Measurements from ENCODE around the gene UMAD1.
"Not testable (repeated sequence)": the region's sequence is repeated elsewhere in the genome, so short reads cannot be mapped to it uniquely, and the experiment has no call there.

Gene UMAD1

GRCh38 chr7:7675686-7676085 lies 35.1 kb downstream of the UMAD1 start:
- Histone ChIP-seq H3K9ac (ENCODE audit: low read depth, low read length) (no peak overlapping the region), H3K4me1 (ENCODE audit: control insufficient read depth, insufficient read depth, low read length) (no peaks in the 10 kb centered on the region), H3K9me3 (ENCODE audit: control insufficient read depth, insufficient read depth, low read length) (no peaks in the 10 kb centered on the region), H3K36me3 (ENCODE audit: control insufficient read depth, insufficient read depth, low read length) (peaks cover 2% of the 10 kb centered on the region), H3K27me3 (ENCODE audit: control insufficient read depth, insufficient read depth, low read length) (no peaks in the 10 kb centered on the region), H3K4me3 (ENCODE audit: low read depth, low read length) (no peak overlapping the region)

GRCh38 chr7:7679640-7680039 lies 39.1 kb downstream of the UMAD1 start:
- H3K27me3 ChIP-seq (ENCODE audit: control insufficient read depth, insufficient read depth, low read length); H3K36me3 ChIP-seq (ENCODE audit: control insufficient read depth, insufficient read depth, low read length); H3K9me3 ChIP-seq (ENCODE audit: control insufficient read depth, insufficient read depth, low read length); H3K9ac ChIP-seq (ENCODE audit: low read depth, low read length); H3K4me3 ChIP-seq (ENCODE audit: low read depth, low read length); H3K4me1 ChIP-seq (ENCODE audit: control insufficient read depth, insufficient read depth, low read length): not testable (repeated sequence)

- H3K9ac ChIP-seq (ENCODE audit: low read depth, low read length) = no peak overlapping the region
- H3K4me1 ChIP-seq (ENCODE audit: control insufficient read depth, insufficient read depth, low read length) = no peaks in the 10 kb centered on the region
- H3K4me3 ChIP-seq (ENCODE audit: low read depth, low read length) = no peak overlapping the region
These were observed 40.8 kb downstream of the UMAD1 start for GRCh38 chr7:7681191-7681935.

GRCh38 chr7:7681936-7682329 lies 41.4 kb downstream of the UMAD1 start:
- H3K4me1 ChIP-seq (ENCODE audit: control insufficient read depth, insufficient read depth, low read length) = no peaks in the 10 kb centered on the region
- H3K9ac ChIP-seq (ENCODE audit: low read depth, low read length) = no peak overlapping the region
- no peaks in the 10 kb centered on the region for H3K9me3 ChIP-seq (ENCODE audit: control insufficient read depth, insufficient read depth, low read length)
- H3K27me3 ChIP-seq (ENCODE audit: control insufficient read depth, insufficient read depth, low read length) = no peaks in the 10 kb centered on the region
- no peak overlapping the region for H3K4me3 ChIP-seq (ENCODE audit: low read depth, low read length)
- H3K36me3 ChIP-seq (ENCODE audit: control insufficient read depth, insufficient read depth, low read length) = no peaks in the 10 kb centered on the region

More at GRCh38 chr7:7681191-7681935, 40.8 kb downstream of the UMAD1 start:
- Histone ChIP-seq H3K27me3 (ENCODE audit: control insufficient read depth, insufficient read depth, low read length) (no peaks in the 10 kb centered on the region), H3K9me3 (ENCODE audit: control insufficient read depth, insufficient read depth, low read length) (no peaks in the 10 kb centered on the region), H3K36me3 (ENCODE audit: control insufficient read depth, insufficient read depth, low read length) (no peaks in the 10 kb centered on the region)

- H3K36me3 ChIP-seq (ENCODE audit: control insufficient read depth, insufficient read depth, low read length) = no peaks in the 10 kb centered on the region
- H3K9ac ChIP-seq (ENCODE audit: low read depth, low read length) = no peak overlapping the region
- H3K27me3 ChIP-seq (ENCODE audit: control insufficient read depth, insufficient read depth, low read length) = no peaks in the 10 kb centered on the region
- H3K4me1 ChIP-seq (ENCODE audit: control insufficient read depth, insufficient read depth, low read length) = no peaks in the 10 kb centered on the region
- no peaks in the 10 kb centered on the region for H3K9me3 ChIP-seq (ENCODE audit: control insufficient read depth, insufficient read depth, low read length)
- H3K4me3 ChIP-seq (ENCODE audit: low read depth, low read length) = no peak overlapping the region
These were observed 42.3 kb downstream of the UMAD1 start for GRCh38 chr7:7682861-7683260.

- no peaks in the 10 kb centered on the region for H3K27me3 ChIP-seq (ENCODE audit: control insufficient read depth, insufficient read depth, low read length)
- no peak overlapping the region for H3K9ac ChIP-seq (ENCODE audit: low read depth, low read length)
- H3K4me3 ChIP-seq (ENCODE audit: low read depth, low read length) = no peak overlapping the region
- no peaks in the 10 kb centered on the region for H3K4me1 ChIP-seq (ENCODE audit: control insufficient read depth, insufficient read depth, low read length)
- no peaks in the 10 kb centered on the region for H3K36me3 ChIP-seq (ENCODE audit: control insufficient read depth, insufficient read depth, low read length)
- no peaks in the 10 kb centered on the region for H3K9me3 ChIP-seq (ENCODE audit: control insufficient read depth, insufficient read depth, low read length)
These were observed 46.4 kb downstream of the UMAD1 start for GRCh38 chr7:7686811-7687508.

- no peak overlapping the region for H3K4me3 ChIP-seq (ENCODE audit: low read depth, low read length)
- no peaks in the 10 kb centered on the region for H3K4me1 ChIP-seq (ENCODE audit: control insufficient read depth, insufficient read depth, low read length)
- H3K9me3 ChIP-seq (ENCODE audit: control insufficient read depth, insufficient read depth, low read length) = no peaks in the 10 kb centered on the region
- H3K9ac ChIP-seq (ENCODE audit: low read depth, low read length) = no peak overlapping the region
- no peaks in the 10 kb centered on the region for H3K36me3 ChIP-seq (ENCODE audit: control insufficient read depth, insufficient read depth, low read length)
- H3K27me3 ChIP-seq (ENCODE audit: control insufficient read depth, insufficient read depth, low read length) = no peaks in the 10 kb centered on the region
These were observed 47.2 kb downstream of the UMAD1 start for GRCh38 chr7:7687800-7688199.

GRCh38 chr7:7688310-7688709 lies 47.8 kb downstream of the UMAD1 start:
- Histone ChIP-seq H3K9me3 (ENCODE audit: control insufficient read depth, insufficient read depth, low read length) (no peaks in the 10 kb centered on the region), H3K9ac (ENCODE audit: low read depth, low read length) (no peak overlapping the region), H3K4me1 (ENCODE audit: control insufficient read depth, insufficient read depth, low read length) (no peaks in the 10 kb centered on the region), H3K4me3 (ENCODE audit: low read depth, low read length) (no peak overlapping the region), H3K27me3 (ENCODE audit: control insufficient read depth, insufficient read depth, low read length) (no peaks in the 10 kb centered on the region), H3K36me3 (ENCODE audit: control insufficient read depth, insufficient read depth, low read length) (no peaks in the 10 kb centered on the region)

GRCh38 chr7:7688956-7689355 lies 48.4 kb downstream of the UMAD1 start:
- Histone ChIP-seq H3K27me3 (ENCODE audit: control insufficient read depth, insufficient read depth, low read length) (no peaks in the 10 kb centered on the region), H3K4me3 (ENCODE audit: low read depth, low read length) (no peak overlapping the region), H3K36me3 (ENCODE audit: control insufficient read depth, insufficient read depth, low read length) (no peaks in the 10 kb centered on the region), H3K9ac (ENCODE audit: low read depth, low read length) (no peak overlapping the region), H3K4me1 (ENCODE audit: control insufficient read depth, insufficient read depth, low read length) (no peaks in the 10 kb centered on the region), H3K9me3 (ENCODE audit: control insufficient read depth, insufficient read depth, low read length) (no peaks in the 10 kb centered on the region)

GRCh38 chr7:7693881-7694280 lies 53.3 kb downstream of the UMAD1 start:
- H3K4me1 ChIP-seq (ENCODE audit: control insufficient read depth, insufficient read depth, low read length) = no peaks in the 10 kb centered on the region
- H3K4me3 ChIP-seq (ENCODE audit: low read depth, low read length) = no peak overlapping the region
- H3K9ac ChIP-seq (ENCODE audit: low read depth, low read length) = no peak overlapping the region
- H3K9me3 ChIP-seq (ENCODE audit: control insufficient read depth, insufficient read depth, low read length) = no peaks in the 10 kb centered on the region
- H3K36me3 ChIP-seq (ENCODE audit: control insufficient read depth, insufficient read depth, low read length) = no peaks in the 10 kb centered on the region
- no peaks in the 10 kb centered on the region for H3K27me3 ChIP-seq (ENCODE audit: control insufficient read depth, insufficient read depth, low read length)

- Histone ChIP-seq H3K4me1 (ENCODE audit: control insufficient read depth, insufficient read depth, low read length) (no peaks in the 10 kb centered on the region), H3K9ac (ENCODE audit: low read depth, low read length) (no peak overlapping the region)
These were observed 54.0 kb downstream of the UMAD1 start for GRCh38 chr7:7694542-7694941.

GRCh38 chr7:7695111-7695817 lies 54.7 kb downstream of the UMAD1 start:
- H3K9ac ChIP-seq (ENCODE audit: low read depth, low read length) = no peak overlapping the region
- H3K36me3 ChIP-seq (ENCODE audit: control insufficient read depth, insufficient read depth, low read length) = no peaks in the 10 kb centered on the region
- H3K9me3 ChIP-seq (ENCODE audit: control insufficient read depth, insufficient read depth, low read length) = no peaks in the 10 kb centered on the region
- no peak overlapping the region for H3K4me3 ChIP-seq (ENCODE audit: low read depth, low read length)
- no peaks in the 10 kb centered on the region for H3K4me1 ChIP-seq (ENCODE audit: control insufficient read depth, insufficient read depth, low read length)
- no peaks in the 10 kb centered on the region for H3K27me3 ChIP-seq (ENCODE audit: control insufficient read depth, insufficient read depth, low read length)

More at GRCh38 chr7:7694542-7694941, 54.0 kb downstream of the UMAD1 start:
- Histone ChIP-seq H3K9me3 (ENCODE audit: control insufficient read depth, insufficient read depth, low read length) (no peaks in the 10 kb centered on the region), H3K4me3 (ENCODE audit: low read depth, low read length) (no peak overlapping the region), H3K27me3 (ENCODE audit: control insufficient read depth, insufficient read depth, low read length) (no peaks in the 10 kb centered on the region), H3K36me3 (ENCODE audit: control insufficient read depth, insufficient read depth, low read length) (no peaks in the 10 kb centered on the region)

Data from iPS-15b (cell line).